ENCODE results near the gene TP53INP2. TPM values are rescaled to one million over a fixed set of nuclear protein-coding genes. Genes with fewer than 3 reads are reported as not detected.
"Not testable (repeated sequence)": the region's sequence is repeated elsewhere in the genome, so short reads cannot be mapped to it uniquely, and the experiment has no call there.

The TP53INP2 gene
- 13.1 and 17.0 TPM in 2 replicates for polyA plus RNA-seq (2014; cell fraction: cytosol; rRNA removed)
- 8.1 and 14.3 TPM in 2 replicates for polyA plus RNA-seq (2014; cell fraction: nucleus; rRNA removed)

GRCh38 chr20:34704177-34705007 is at the start of gene TP53INP2:
Gene TP53INP2 (plus strand): TSS chr20:34704344. CDS start chr20:34708740, 4,396 bp downstream.
- DNase-seq (ENCODE audit: low spot score) = peak; percentile 98

GRCh38 chr20:34658654-34659053 is 45.5 kb upstream of the TP53INP2 start:
- DNase-seq (ENCODE audit: low spot score) = not testable (repeated sequence)

GRCh38 chr20:34661811-34662210 is 42.3 kb upstream of the TP53INP2 start:
- not testable (repeated sequence) for DNase-seq (ENCODE audit: low spot score)

- no peak for DNase-seq (ENCODE audit: low spot score)
These were observed 40.8 kb upstream of the TP53INP2 start for GRCh38 chr20:34663213-34663943.

- not testable (repeated sequence) for DNase-seq (ENCODE audit: low spot score)
These were observed 39.4 kb upstream of the TP53INP2 start for GRCh38 chr20:34664751-34665150.

GRCh38 chr20:34669094-34669493 is 35.0 kb upstream of the TP53INP2 start:
- no peak for DNase-seq (ENCODE audit: low spot score)

- DNase-seq (ENCODE audit: low spot score) = no peak
These were observed 30.7 kb upstream of the TP53INP2 start for GRCh38 chr20:34673412-34673811.

GRCh38 chr20:34675561-34675960 is 28.6 kb upstream of the TP53INP2 start:
- DNase-seq (ENCODE audit: low spot score) = no peak

GRCh38 chr20:34675993-34676641 is 28.0 kb upstream of the TP53INP2 start:
- DNase-seq (ENCODE audit: low spot score) = no peak

GRCh38 chr20:34676642-34677373 is 27.3 kb upstream of the TP53INP2 start, which contains the start of gene PIGU:
Gene PIGU (minus strand): TSS chr20:34677092. CDS start chr20:34677085, 7 bp downstream.
- DNase-seq (ENCODE audit: low spot score) = peak; percentile 98

GRCh38 chr20:34680586-34681175 is 23.5 kb upstream of the TP53INP2 start:
- DNase-seq (ENCODE audit: low spot score) = no peak

- DNase-seq (ENCODE audit: low spot score) = no peak
These were observed 20.5 kb upstream of the TP53INP2 start for GRCh38 chr20:34683667-34684066.

- DNase-seq (ENCODE audit: low spot score) = no peak
These were observed 14.7 kb upstream of the TP53INP2 start for GRCh38 chr20:34689486-34689885.

- no peak for DNase-seq (ENCODE audit: low spot score)
These were observed 12.3 kb upstream of the TP53INP2 start for GRCh38 chr20:34691838-34692237.

- DNase-seq (ENCODE audit: low spot score) = no peak
These were observed 10.7 kb upstream of the TP53INP2 start for GRCh38 chr20:34693414-34693813.

- DNase-seq (ENCODE audit: low spot score) = no peak
These were observed 2.6 kb upstream of the TP53INP2 start for GRCh38 chr20:34701405-34702085.

- no peak for DNase-seq (ENCODE audit: low spot score)
These were observed 1.1 kb upstream of the TP53INP2 start for GRCh38 chr20:34703061-34703423.

GRCh38 chr20:34703424-34704176 is 544 bp upstream of the TP53INP2 start:
- DNase-seq (ENCODE audit: low spot score) = peak; percentile 47

GRCh38 chr20:34705008-34705396 is 858 bp downstream of the TP53INP2 start:
- no peak for DNase-seq (ENCODE audit: low spot score)
